Measurements from ENCODE around the gene MYH7B.

The MYH7B gene

DNA sequence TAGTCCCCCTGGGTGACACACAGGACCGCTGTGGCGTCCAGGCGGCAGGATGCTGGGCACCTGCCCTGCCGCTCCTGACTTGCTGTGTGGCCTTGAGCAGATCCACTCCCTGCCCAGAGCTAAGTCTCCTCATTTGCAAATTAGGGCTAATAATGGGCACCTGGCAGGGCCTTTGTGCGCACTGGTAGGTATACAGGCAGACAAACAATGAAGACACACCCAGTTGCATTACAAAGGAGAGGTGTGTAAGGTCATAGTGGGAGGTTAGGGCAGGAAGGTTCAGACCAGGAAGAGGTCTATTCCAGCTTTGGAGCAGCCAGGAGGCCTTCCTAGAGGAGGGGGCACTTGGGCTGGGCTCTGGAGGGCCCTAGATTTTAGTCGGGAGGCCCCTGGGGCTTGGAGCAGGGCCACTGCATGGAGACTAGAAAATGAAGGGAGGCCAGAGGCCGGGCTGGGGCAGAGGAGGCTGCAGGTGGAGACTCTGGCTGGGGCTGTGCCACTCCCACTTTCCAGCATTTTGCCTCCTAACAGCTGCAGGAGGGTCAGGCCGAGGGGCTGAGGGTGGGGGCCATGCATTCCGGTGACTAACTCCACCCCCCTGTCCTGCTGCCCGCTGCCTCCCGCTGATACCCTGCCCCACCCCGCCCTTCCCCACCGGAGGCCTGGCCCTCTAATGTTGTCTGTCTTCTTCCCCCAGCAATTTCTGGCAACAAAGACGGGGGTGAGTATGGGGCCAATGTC lies 28.5 kb downstream of the MYH7B start:
- DNase-seq (ENCODE audit: low read depth) = no peak
- TF ChIP-seq, protein P1, sequence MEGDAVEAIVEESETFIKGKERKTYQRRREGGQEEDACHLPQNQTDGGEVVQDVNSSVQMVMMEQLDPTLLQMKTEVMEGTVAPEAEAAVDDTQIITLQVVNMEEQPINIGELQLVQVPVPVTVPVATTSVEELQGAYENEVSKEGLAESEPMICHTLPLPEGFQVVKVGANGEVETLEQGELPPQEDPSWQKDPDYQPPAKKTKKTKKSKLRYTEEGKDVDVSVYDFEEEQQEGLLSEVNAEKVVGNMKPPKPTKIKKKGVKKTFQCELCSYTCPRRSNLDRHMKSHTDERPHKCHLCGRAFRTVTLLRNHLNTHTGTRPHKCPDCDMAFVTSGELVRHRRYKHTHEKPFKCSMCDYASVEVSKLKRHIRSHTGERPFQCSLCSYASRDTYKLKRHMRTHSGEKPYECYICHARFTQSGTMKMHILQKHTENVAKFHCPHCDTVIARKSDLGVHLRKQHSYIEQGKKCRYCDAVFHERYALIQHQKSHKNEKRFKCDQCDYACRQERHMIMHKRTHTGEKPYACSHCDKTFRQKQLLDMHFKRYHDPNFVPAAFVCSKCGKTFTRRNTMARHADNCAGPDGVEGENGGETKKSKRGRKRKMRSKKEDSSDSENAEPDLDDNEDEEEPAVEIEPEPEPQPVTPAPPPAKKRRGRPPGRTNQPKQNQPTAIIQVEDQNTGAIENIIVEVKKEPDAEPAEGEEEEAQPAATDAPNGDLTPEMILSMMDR (IDR thresholded peaks at IDR 0.05; ENCODE audit: control insufficient read depth, insufficient read depth, low read depth, low read length, missing control alignments) = no peak
- no peak overlapping the region for H3K4me3 ChIP-seq (ENCODE audit: control insufficient read depth, low read depth, low read length)

DNA sequence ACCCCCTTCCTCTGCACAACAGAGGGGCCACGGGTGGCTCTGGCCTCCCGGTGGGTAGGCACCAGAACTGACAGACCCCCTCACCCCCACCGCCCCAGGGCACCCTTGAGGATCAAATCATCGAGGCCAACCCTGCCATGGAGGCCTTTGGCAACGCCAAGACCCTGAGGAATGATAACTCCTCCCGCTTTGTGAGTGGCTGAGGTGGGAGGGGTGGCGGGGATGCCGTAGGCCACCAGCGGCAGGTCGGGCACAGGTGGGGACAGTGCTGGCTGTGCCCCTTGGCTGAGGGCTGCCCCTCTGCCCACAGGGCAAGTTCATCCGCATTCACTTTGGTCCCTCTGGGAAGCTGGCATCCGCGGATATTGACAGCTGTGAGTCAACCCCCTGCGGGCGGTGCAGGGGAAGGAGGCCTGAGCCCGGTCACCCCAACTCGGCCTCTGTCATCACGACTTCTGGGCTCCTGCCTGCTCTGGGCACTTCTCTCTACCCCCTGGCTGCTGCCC lies 29.1 kb downstream of the MYH7B start:
- TF ChIP-seq, protein P1 (IDR thresholded peaks at IDR 0.05; ENCODE audit: control insufficient read depth, insufficient read depth, low read depth, low read length, missing control alignments) = no peak
- DNase-seq (ENCODE audit: low read depth) = no peak
- no peak overlapping the region for H3K4me3 ChIP-seq (ENCODE audit: control insufficient read depth, low read depth, low read length)

DNA sequence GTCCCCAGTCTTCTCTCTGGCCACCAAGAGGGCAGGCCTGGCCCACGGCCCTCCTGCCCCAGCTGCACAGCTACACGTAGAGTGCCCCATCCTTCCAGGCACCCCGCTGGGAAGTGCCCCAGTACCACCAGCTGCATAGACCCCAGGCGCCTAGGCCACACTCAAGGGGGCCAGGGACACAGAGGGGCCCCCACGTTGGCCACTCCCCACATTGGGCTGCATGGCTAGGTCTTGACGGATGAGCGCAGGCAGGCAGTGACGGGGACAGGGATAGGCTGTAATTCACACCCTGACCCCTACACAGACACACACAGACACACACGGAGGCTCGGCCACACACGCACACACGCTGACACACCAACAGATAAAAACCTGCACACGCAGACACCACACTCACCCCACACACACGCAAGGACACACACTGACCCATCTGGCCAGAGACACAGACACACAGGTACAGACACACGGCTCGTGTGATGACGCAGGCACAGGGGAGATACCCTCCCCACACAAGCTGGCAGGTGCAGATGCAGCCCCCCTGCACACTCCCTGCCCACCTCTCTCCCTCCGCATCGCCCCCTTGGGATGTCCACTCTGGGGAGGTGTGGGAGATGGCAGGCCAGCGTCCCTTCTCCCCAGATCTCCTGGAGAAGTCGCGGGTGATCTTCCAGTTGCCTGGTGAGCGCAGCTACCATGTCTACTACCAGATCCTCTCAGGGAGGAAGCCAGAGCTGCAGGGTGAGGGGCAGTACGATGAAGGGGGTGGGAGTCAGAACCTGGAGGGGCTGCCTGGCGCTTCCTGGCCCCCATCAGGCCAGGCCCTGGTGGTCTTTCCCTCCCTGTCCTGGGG lies 30.0 kb downstream of the MYH7B start:
- TF ChIP-seq, protein P1 (IDR thresholded peaks at IDR 0.05; ENCODE audit: control insufficient read depth, insufficient read depth, low read depth, low read length, missing control alignments) = no peak
- no peak for DNase-seq (ENCODE audit: low read depth)

DNA sequence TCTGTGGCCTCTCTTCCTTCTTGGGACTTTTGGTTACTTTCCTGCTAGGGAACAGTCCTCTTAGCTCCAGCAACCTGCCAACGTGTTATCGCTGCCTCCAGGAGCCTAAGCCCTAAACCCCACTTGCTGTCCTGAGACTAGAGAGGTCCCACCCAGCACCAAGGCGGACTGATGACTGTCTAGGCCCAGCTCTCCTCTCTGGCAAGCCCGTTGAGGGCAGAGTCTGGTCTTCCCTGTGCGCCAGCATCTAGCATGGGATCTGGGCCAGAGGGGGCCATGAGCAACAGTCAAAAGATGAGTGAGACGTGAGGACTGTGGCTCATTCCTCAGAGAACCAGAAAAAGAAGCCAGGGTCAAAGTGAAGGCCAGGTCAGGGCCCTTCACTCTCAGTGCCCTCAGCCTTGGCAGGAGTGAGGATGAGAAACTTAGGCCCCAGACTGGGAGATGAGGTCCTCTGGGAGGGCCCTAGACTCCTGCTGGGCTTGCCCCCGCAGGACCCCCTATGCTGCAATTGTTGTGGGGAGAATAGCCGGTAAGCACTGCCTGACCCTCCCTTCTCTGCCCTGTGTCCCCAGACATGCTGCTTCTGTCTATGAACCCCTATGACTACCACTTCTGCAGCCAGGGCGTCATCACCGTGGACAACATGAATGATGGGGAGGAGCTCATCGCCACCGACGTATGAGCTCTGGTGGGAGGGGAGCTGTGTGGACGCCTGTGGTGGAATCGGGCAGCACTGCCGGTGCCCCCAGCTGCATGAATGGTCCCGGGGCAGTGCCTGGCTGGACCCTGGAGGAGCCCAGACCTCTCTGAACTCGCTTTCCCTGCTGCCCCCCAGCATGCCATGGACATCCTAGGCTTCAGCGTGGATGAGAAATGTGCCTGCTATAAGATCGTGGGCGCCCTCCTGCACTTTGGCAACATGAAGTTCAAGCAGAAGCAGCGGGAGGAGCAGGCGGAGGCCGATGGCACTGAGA lies 30.9 kb downstream of the MYH7B start:
- no peak for DNase-seq (ENCODE audit: low read depth)
- H3K4me3 ChIP-seq (ENCODE audit: control insufficient read depth, low read depth, low read length) = no peak overlapping the region
- TF ChIP-seq, protein P1 (IDR thresholded peaks at IDR 0.05; ENCODE audit: control insufficient read depth, insufficient read depth, low read depth, low read length, missing control alignments) = no peak

More for the DNA sequence above, 30.0 kb downstream of the MYH7B start:
- no peak overlapping the region for H3K4me3 ChIP-seq (ENCODE audit: control insufficient read depth, low read depth, low read length)

DNA sequence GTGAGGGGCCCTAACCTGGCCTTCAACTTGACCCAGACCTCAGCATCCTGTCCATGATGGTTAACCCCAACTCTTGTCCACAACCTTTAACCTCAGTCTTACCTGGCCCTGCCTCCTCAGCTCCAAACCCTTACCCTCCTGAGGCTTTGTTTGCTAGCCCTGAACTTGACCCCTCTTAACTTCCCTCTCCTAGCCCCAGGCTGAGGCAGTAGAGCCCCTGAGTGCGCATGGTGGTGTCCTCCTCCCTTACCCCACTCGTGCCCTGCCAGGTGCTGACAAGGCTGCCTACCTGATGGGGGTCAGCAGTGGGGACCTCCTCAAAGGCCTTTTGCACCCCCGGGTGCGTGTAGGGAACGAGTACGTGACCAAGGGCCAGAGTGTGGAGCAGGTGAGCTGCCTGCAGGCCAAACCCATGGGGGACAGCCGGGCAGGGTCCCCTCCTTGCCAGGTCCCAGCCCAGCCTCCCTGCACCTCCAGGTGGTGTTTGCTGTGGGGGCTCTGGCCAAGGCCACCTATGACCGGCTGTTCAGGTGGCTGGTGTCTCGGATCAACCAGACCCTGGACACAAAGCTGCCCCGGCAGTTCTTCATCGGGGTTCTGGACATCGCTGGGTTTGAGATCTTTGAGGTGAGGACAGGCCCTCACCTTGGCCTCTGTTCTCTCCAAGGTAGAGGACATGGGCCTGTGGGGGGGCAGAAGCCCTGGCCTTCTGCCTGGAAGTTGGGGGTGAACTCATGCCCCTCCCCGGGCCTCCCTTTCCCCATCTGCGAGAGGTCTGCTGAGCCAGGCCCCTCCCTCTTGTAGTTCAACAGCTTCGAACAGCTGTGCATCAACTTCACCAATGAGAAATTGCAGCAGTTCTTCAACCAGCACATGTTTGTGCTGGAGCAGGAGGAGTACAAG lies 31.9 kb downstream of the MYH7B start:
- TF ChIP-seq, protein P1 (IDR thresholded peaks at IDR 0.05; ENCODE audit: control insufficient read depth, insufficient read depth, low read depth, low read length, missing control alignments) = no peak
- H3K4me3 ChIP-seq (ENCODE audit: control insufficient read depth, low read depth, low read length) = no peak overlapping the region
- DNase-seq (ENCODE audit: low read depth) = no peak

Measured in AG09309 (cell line).